ENCODE measurements around the gene ADAP1.

DNA sequence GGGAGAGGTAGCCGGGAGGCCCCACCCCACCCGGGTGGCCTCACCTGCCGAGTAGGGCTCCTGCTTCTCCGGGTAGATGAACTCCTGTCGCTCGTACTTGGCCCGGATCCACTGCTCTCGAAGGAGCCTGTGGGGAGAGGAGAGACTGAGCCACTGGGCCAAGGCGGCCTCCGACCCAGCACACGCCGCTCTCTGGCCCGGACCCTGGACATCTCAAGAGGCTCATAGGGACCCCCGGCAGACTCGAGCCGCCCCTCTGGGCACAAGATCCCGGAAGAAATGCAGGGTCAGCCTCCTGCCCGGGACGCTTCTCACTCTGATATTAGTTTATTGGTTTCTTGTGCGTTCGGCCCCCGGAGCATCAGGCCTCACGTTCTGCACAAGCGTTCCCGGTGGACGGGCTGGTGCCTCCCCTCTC, 34.5 kb downstream of the ADAP1 start:
- TF ChIP-seq, protein P1, sequence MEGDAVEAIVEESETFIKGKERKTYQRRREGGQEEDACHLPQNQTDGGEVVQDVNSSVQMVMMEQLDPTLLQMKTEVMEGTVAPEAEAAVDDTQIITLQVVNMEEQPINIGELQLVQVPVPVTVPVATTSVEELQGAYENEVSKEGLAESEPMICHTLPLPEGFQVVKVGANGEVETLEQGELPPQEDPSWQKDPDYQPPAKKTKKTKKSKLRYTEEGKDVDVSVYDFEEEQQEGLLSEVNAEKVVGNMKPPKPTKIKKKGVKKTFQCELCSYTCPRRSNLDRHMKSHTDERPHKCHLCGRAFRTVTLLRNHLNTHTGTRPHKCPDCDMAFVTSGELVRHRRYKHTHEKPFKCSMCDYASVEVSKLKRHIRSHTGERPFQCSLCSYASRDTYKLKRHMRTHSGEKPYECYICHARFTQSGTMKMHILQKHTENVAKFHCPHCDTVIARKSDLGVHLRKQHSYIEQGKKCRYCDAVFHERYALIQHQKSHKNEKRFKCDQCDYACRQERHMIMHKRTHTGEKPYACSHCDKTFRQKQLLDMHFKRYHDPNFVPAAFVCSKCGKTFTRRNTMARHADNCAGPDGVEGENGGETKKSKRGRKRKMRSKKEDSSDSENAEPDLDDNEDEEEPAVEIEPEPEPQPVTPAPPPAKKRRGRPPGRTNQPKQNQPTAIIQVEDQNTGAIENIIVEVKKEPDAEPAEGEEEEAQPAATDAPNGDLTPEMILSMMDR (IDR thresholded peaks at IDR 0.05): no peak
- TF ChIP-seq EZH2 (IDR thresholded peaks at IDR 0.05): no peak
